ENCODE data around the gene DLGAP3.

DNA sequence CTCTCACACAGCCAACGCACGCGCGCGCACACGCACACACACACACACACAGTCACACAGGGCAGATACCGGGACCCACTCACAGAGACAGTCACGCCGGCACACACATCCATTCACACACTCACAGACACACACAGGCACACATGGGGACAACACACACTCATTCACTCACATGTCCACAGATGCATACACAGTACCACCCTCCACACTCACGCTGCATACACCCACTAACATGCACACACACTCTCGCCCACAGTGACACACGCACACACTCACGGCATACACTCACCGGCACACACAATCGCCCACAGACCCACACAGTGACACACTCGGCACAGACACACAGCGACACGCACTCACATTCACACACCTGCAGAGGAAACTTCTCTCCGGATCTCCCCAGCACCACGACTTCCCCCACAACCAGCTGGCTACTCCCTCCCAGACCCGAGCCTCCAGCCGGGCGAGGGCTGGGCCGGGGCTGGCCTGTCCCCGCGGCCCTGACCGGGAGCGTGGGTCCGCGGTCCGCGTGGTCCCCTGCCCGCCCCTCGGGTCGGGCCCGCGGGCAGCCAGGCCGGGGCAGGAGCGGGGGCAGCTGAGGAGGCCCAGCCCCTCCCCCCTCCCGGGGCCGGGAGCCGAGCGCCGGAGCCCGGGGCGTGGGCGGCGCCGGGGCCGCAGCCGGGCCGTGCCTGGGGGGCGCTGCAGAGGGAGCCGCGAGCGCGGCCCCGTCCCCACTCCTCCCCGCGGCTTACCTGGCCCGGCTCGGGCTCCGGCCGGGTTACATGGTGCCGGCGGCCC is 552 bp downstream of the DLGAP3 start:
- TF ChIP-seq CTCF (optimal IDR thresholded peaks at IDR 0.05 in 1 of 3, IDR thresholded peaks at IDR 0.05 in 1 of 3, conservative IDR thresholded peaks at IDR 0.05 in 1 of 3; ENCODE audit: extremely low read depth in 1 of 3, insufficient read depth in 2 of 3, low read length in 3 of 3) (no peak), EZH2 (IDR thresholded peaks at IDR 0.05; ENCODE audit: low read length) (peak; percentile 100)

All from keratinocyte (primary cell).